Trophoblast cell (in vitro differentiated cells and primary cell): ENCODE results near the gene TBRG4.

Experiments used
- DNase-seq, 2 donors: peaks; one replicate each; pipeline ENCODE4 v3.0.0-alpha.2; 2016
- H2AFZ ChIP-seq: 2 replicates; pipeline ENCODE4 v1.6.1; 2013; ENCODE audit warnings: low read length, moderate library complexity, mild to moderate bottlenecking; ENCODE audit not compliant: insufficient read depth, poor library complexity
- H2AK5ac ChIP-seq: 2 replicates; pipeline ENCODE4 v1.6.1; 2013; ENCODE audit warnings: mild to moderate bottlenecking, low read length
- H2BK120ac ChIP-seq: 2 replicates; pipeline ENCODE4 v1.6.1; 2013; ENCODE audit warnings: low read length, mild to moderate bottlenecking, moderate library complexity; ENCODE audit not compliant: insufficient read depth, poor library complexity
- H2BK12ac ChIP-seq: 2 replicates; pipeline ENCODE4 v1.6.1; 2013; ENCODE audit warnings: mild to moderate bottlenecking, low read length, moderate library complexity
- H2BK5ac ChIP-seq: 2 replicates; pipeline ENCODE4 v1.6.1; 2013; ENCODE audit warnings: low read length, low read depth, moderate library complexity, mild to moderate bottlenecking; ENCODE audit not compliant: poor library complexity
- H3K14ac ChIP-seq: 2 replicates; pipeline ENCODE4 v1.6.1; 2013; ENCODE audit warnings: mild to moderate bottlenecking, low read length
- H3K18ac ChIP-seq: 2 replicates; pipeline ENCODE4 v1.6.1; 2013; ENCODE audit warnings: mild to moderate bottlenecking, low read length
- H3K23ac ChIP-seq: 2 replicates; pipeline ENCODE4 v1.6.1; 2013; ENCODE audit warnings: low read length
- H3K27ac ChIP-seq: 2 replicates; pipeline ENCODE4 v1.5.1; 2013; ENCODE audit warnings: low read depth, mild to moderate bottlenecking, inconsistent platforms, low read length, moderate library complexity
- H3K27me3 ChIP-seq: 2 replicates; pipeline ENCODE4 v1.6.1; 2013; ENCODE audit warnings: inconsistent platforms, mild to moderate bottlenecking, low read length, moderate library complexity; ENCODE audit not compliant: insufficient read depth
- H3K36me3 ChIP-seq, 2 experiments: 1 replicate in 1 of 2; 2 replicates in 1 of 2; pipeline ENCODE4 v1.6.1; 2013; ENCODE audit warnings: low read length in 2 of 2, mild to moderate bottlenecking in 2 of 2, moderate library complexity in 1 of 2; ENCODE audit not compliant: insufficient read depth in 2 of 2, control insufficient read depth in 1 of 2
- H3K4ac ChIP-seq: 2 replicates; pipeline ENCODE4 v1.6.1; 2013; ENCODE audit warnings: low read depth, mild to moderate bottlenecking, low read length, moderate library complexity
- H3K4me1 ChIP-seq, 2 experiments: 1 replicate in 1 of 2; 2 replicates in 1 of 2; pipeline ENCODE4 v1.6.1; 2013; ENCODE audit warnings: low read length in 2 of 2, mild to moderate bottlenecking in 2 of 2, moderate library complexity in 1 of 2; ENCODE audit not compliant: insufficient read depth in 2 of 2, control insufficient read depth in 1 of 2
- H3K4me2 ChIP-seq: 2 replicates; pipeline ENCODE4 v1.6.1; 2013; ENCODE audit warnings: inconsistent platforms, mild to moderate bottlenecking, low read length, moderate library complexity
- H3K4me3 ChIP-seq: 2 replicates; pipeline ENCODE4 v1.5.1; 2013; ENCODE audit warnings: mild to moderate bottlenecking, low read depth, low read length, inconsistent platforms
- H3K79me1 ChIP-seq: one replicate; pipeline ENCODE4 v1.6.1; 2013; ENCODE audit warnings: low read length
- H3K79me2 ChIP-seq: 2 replicates; pipeline ENCODE4 v1.6.1; 2013; ENCODE audit warnings: low read length, mild to moderate bottlenecking; ENCODE audit not compliant: control insufficient read depth, insufficient read depth, poor library complexity
- H3K9ac ChIP-seq: 2 replicates; pipeline ENCODE4 v1.6.1; 2013; ENCODE audit warnings: mild to moderate bottlenecking, low read length
- H3K9me3 ChIP-seq: 2 replicates; pipeline ENCODE4 v1.6.1; 2013; ENCODE audit warnings: low read depth, mild to moderate bottlenecking, control low read depth, inconsistent platforms, low read length; ENCODE audit not compliant: insufficient read depth
- H4K12ac ChIP-seq: 2 replicates; pipeline ENCODE4 v1.6.1; 2013; ENCODE audit warnings: low read depth, mild to moderate bottlenecking, low read length, moderate library complexity
- H4K8ac ChIP-seq: 2 replicates; pipeline ENCODE4 v1.6.1; 2013; ENCODE audit warnings: low read depth, mild to moderate bottlenecking, low read length, moderate library complexity
- H4K91ac ChIP-seq: one replicate; pipeline ENCODE4 v1.6.1; 2013; ENCODE audit warnings: low read depth, mild to moderate bottlenecking, low read length, moderate library complexity
- WGBS: extraction: QIAGEN DNeasy Blood & Tissue Kit; methylation state at CpG from one replicate; pipeline ENCODE4 v1.1.7; 2013; ENCODE audit warnings: missing lambda C conversion rate; ENCODE audit not compliant: insufficient read length, insufficient coverage; ENCODE audit errors: extremely low coverage; 5-methylcytosine and 5-hydroxymethylcytosine counted together

Gene TBRG4

DNA sequence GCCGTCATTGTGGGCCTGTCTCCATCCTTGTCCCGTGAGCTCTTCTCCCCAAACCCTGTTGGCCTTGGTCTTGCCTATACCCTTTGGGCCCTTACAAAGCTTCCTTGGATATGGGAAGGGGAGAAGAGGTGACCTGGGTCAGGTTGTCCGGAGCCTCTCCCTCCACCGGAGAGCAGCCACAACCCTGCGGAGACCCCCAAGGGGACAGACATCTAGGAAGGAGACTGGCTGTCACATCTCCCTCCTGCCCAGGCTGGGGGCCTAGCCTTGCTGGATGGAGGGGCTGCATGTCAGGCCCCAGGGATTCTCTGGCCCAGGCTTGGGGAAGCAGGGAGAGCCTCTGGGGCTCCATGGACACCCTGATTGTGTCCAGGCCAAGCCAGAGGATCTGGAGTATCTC, 34.6 kb downstream of the TBRG4 start:
- H2AFZ ChIP-seq = no peak overlapping the region
- no peak overlapping the region for H4K8ac ChIP-seq
- H3K79me2 ChIP-seq = no peaks in the 10 kb centered on the region
- peaks cover 44 to 50% of the 10 kb centered on the region in 2 experiments for H3K36me3 ChIP-seq
- no peak overlapping the region for H3K23ac ChIP-seq
- H4K12ac ChIP-seq = no peak overlapping the region
- H3K9ac ChIP-seq = no peak overlapping the region
- H3K4me2 ChIP-seq = no peak overlapping the region
- H3K4ac ChIP-seq = no peak overlapping the region
- H2AK5ac ChIP-seq = no peak overlapping the region
- no peak for DNase-seq
- no peak overlapping the region for H2BK120ac ChIP-seq
- WGBS = no CpG with 5 or more reads among the region's 5 CpGs
- H4K91ac ChIP-seq = no peak overlapping the region
- no peak overlapping the region for H2BK5ac ChIP-seq
- H3K27me3 ChIP-seq = no peaks in the 10 kb centered on the region
- H3K27ac ChIP-seq = no peak overlapping the region
- no peak overlapping the region for H3K14ac ChIP-seq
- H2BK12ac ChIP-seq = no peak overlapping the region
- H3K9me3 ChIP-seq = peaks cover 9% of the 10 kb centered on the region
- no peak overlapping the region for H3K18ac ChIP-seq
- no peak overlapping the region for H3K4me3 ChIP-seq
- H3K79me1 ChIP-seq = no peaks in the 10 kb centered on the region
- H3K4me1 ChIP-seq = peaks cover 5 to 11% of the 10 kb centered on the region in 2 experiments

DNA sequence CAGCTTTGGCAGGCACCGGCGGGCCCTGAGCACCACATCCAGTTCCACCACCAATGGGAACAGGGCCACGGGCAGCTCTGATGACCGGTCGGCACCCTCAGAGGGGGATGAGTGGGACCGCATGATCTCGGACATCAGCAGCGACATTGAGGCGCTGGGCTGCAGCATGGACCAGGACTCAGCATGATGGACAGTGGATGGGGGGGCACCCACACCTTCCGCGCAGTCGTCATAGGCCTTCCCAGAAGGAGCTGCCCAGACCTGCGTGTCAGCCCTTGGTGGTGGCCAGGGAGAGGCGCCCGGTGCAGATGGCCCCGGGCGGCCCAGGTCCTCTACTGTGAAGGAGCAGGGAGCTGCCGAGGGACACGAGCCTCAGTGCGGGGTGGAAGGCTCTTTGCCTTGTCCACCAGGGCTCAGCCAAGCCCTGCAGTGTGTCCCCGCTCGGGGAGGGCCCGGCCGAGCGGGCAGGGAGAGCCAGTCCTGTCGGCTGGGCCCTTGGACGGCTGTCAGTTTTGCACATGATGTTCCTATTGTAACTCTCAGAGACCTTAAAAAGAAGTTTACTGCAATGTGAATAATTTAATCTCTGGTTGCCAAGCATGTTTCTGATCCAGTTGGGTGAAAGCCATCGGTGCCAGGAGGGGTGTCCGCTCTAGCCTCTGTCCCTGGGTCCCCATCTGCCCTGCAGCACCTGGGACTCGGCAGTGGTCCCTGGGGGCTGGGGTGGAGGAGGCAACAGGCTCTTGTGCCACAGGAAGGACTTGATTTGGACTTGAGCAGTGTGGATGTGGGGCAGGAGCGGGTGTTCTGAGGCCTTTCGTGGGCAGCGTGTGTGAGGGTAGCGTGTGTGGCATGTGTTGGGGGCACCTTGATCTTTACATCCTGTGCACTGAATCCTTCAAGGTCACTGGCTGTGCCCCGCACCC, 35.4 kb downstream of the TBRG4 start:
- Histone ChIP-seq H3K23ac (no peak overlapping the region), H3K4me2 (no peak overlapping the region), H3K9me3 (peaks cover 7% of the 10 kb centered on the region), H2BK120ac (no peak overlapping the region), H3K79me1 (no peaks in the 10 kb centered on the region), H2BK5ac (no peak overlapping the region), H2AK5ac (no peak overlapping the region), H2AFZ (no peak overlapping the region), H3K18ac (no peak overlapping the region), H4K8ac (no peak overlapping the region), H3K27ac (no peak overlapping the region), H3K27me3 (no peaks in the 10 kb centered on the region), H4K12ac (no peak overlapping the region), H3K14ac (no peak overlapping the region), H3K9ac (no peak overlapping the region), H3K36me3 (peaks cover 44 to 50% of the 10 kb centered on the region in 2 experiments), H3K4me1 (peaks cover 5 to 11% of the 10 kb centered on the region in 2 experiments), H3K79me2 (no peaks in the 10 kb centered on the region), H2BK12ac (no peak overlapping the region), H4K91ac (no peak overlapping the region), H3K4me3 (no peak overlapping the region), H3K4ac (no peak overlapping the region)
- WGBS = no CpG with 5 or more reads among the region's 35 CpGs
- no peak for DNase-seq

DNA sequence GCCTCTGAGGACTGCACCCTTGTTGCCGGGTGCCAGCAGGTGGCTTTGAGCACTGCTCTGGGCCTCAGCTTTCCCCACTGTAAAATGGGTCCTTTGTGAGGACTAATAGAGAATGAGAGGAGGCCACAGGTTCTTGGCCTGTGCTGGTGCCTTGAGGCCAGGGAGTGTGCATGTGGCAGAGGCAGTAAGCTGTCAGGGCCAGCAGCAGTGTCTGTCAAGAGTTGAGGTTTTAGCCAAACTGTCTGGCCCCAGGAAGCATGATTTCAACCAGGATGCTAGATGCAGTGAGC, 36.2 kb downstream of the TBRG4 start:
- H2BK5ac ChIP-seq = no peak overlapping the region
- H3K23ac ChIP-seq = no peak overlapping the region
- no peak overlapping the region for H3K4me3 ChIP-seq
- peaks cover 7% of the 10 kb centered on the region for H3K9me3 ChIP-seq
- H4K91ac ChIP-seq = no peak overlapping the region
- no peak overlapping the region for H3K18ac ChIP-seq
- H2BK120ac ChIP-seq = no peak overlapping the region
- H4K12ac ChIP-seq = no peak overlapping the region
- no peak overlapping the region for H3K9ac ChIP-seq
- WGBS = no CpG with 5 or more reads among the region's 1 CpG
- H4K8ac ChIP-seq = no peak overlapping the region
- no peak for DNase-seq
- H3K27ac ChIP-seq = no peak overlapping the region
- H3K4me1 ChIP-seq = peaks cover 5 to 11% of the 10 kb centered on the region in 2 experiments
- H2AFZ ChIP-seq = no peak overlapping the region
- peaks cover 46 to 53% of the 10 kb centered on the region in 2 experiments for H3K36me3 ChIP-seq
- H3K4ac ChIP-seq = no peak overlapping the region
- no peaks in the 10 kb centered on the region for H3K27me3 ChIP-seq
- H3K14ac ChIP-seq = no peak overlapping the region
- H3K4me2 ChIP-seq = no peak overlapping the region
- no peaks in the 10 kb centered on the region for H3K79me1 ChIP-seq
- H2BK12ac ChIP-seq = no peak overlapping the region
- H2AK5ac ChIP-seq = no peak overlapping the region
- no peaks in the 10 kb centered on the region for H3K79me2 ChIP-seq

DNA sequence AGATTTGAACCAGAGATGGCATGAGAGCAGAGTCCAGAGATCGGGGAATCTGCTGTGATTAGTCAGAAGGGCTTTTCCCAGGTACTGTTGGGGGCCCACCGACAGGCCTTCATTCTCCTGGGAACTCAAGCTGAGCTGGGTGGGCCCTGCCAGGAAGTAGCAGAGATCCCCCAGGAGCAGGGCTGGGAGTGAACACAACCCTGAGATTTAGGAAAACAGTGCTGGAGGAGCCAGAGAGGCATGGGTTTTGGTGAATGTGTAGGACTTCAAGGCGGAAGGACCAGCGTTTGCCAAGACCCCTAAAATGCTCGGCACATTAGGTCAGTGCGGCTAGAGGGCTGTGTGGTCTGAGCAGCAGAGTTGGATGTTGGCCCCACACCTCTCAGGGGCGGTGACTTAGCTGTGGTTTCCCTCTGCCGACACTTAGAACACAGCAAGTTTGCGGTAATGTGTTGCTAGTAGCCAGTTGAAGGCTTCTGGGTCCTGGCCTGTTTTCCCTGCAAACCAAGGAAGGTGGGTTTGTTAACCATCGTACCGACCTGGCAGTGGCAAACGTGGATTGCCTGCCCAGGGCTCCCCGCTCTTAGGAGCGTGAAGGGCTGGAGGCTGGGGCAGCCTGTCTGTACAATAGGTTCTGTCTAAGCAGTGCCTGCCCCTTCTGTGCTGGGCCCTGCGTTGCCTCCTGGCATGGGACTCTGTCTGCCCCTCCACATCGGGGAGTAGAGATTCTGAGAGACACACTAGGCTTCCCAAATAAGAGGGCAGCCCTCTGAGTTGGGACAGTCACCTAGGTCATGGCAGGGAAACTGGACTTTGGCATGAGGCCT, 36.8 kb downstream of the TBRG4 start:
- Histone ChIP-seq H3K23ac (no peak overlapping the region), H3K9ac (no peak overlapping the region), H2BK12ac (no peak overlapping the region), H2AK5ac (no peak overlapping the region), H4K91ac (no peak overlapping the region), H3K27ac (no peak overlapping the region), H2BK5ac (no peak overlapping the region), H2AFZ (no peak overlapping the region), H3K4me1 (peaks cover 5 to 11% of the 10 kb centered on the region in 2 experiments), H4K8ac (no peak overlapping the region), H3K4me2 (no peak overlapping the region), H3K4me3 (no peak overlapping the region), H3K79me1 (no peaks in the 10 kb centered on the region), H3K79me2 (no peaks in the 10 kb centered on the region), H3K18ac (no peak overlapping the region), H4K12ac (no peak overlapping the region), H2BK120ac (no peak overlapping the region), H3K36me3 (peaks cover 51 to 58% of the 10 kb centered on the region in 2 experiments), H3K14ac (no peak overlapping the region), H3K4ac (no peak overlapping the region), H3K27me3 (no peaks in the 10 kb centered on the region), H3K9me3 (peaks cover 6% of the 10 kb centered on the region)
- WGBS = no CpG with 5 or more reads among the region's 16 CpGs
- no peak for DNase-seq
